Activated gamma-delta T cell treated with Interleukin-2 at 50 U/mL for 16 hours (primary cell): ENCODE data around the gene VAPA.

Experiments
- DNase-seq: peaks from one replicate; pipeline ENCODE4 v3.0.0-alpha.2; 2020

The VAPA gene

GRCh38 chr18:9984080-9984479 lies 70.3 kb downstream of the VAPA start:
- DNase-seq: no peak

GRCh38 chr18:9985641-9986040 lies 71.8 kb downstream of the VAPA start:
- DNase-seq: no peak

GRCh38 chr18:9986156-9986930 lies 72.5 kb downstream of the VAPA start:
- no peak for DNase-seq

DNA sequence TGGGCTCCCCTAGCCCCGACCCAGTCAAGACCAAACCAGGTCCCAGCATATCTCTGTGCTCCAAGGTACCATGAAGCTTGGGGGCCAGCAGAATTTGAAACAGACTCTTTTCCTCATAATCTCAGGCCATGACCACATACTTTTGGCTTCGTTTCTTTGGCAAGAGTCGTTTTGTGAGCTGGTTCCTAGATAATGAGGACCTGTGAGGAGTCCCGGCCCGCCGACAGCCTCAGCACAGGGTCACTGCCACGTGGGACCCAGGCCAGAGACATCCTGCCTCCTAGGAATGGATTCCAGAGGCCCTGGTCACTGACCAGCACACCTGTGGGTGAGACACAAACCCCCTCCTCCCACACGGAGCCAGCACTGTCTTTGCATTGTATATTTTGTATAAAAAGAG lies 73.5 kb downstream of the VAPA start:
- DNase-seq: no peak

DNA sequence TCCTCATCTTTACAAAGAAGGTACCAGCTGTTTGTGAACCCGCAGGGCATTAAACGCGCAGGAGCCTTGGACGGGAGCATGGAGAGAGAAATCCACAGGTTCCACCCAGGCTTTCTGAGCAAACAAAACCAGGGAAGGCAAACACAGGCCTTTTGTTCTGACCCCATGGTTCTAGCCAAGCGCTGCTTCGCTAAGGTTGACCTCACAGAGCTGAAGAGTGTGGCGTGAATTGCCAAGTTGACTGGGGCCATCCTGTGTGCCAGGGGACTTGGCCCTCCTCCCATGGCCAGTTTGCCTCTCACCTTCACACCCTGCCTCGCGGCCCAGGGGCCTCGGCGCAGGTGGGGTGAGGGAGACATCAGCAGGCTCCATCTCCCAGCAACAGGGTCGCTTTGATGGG lies 74.1 kb downstream of the VAPA start:
- DNase-seq: no peak

- DNase-seq: no peak
These were observed 74.8 kb downstream of the VAPA start for GRCh38 chr18:9988665-9989064.

DNA sequence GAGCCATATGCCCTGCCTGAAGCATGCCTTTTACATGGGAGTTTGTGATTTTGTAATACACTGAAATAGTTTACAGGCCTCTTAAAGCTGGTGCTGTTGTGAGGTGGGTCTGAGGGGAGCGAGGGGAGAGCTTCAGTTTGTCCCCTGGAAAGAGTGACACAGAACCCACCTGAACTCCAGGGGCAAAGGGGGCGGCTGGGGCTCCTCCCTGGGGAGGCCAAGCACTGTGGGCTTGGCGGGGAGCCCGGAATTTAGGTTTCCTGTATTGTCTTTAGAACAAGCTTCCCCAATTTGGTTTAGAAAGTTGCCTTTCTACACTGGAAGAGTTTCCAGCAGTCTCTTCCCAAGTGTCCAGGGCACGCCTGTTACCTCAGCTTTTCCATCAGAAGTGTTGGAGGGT lies 75.7 kb downstream of the VAPA start:
- no peak for DNase-seq

GRCh38 chr18:9991011-9992000 lies 77.5 kb downstream of the VAPA start:
- no peak for DNase-seq

GRCh38 chr18:9992300-9992972 lies 78.6 kb downstream of the VAPA start:
- DNase-seq: no peak

DNA sequence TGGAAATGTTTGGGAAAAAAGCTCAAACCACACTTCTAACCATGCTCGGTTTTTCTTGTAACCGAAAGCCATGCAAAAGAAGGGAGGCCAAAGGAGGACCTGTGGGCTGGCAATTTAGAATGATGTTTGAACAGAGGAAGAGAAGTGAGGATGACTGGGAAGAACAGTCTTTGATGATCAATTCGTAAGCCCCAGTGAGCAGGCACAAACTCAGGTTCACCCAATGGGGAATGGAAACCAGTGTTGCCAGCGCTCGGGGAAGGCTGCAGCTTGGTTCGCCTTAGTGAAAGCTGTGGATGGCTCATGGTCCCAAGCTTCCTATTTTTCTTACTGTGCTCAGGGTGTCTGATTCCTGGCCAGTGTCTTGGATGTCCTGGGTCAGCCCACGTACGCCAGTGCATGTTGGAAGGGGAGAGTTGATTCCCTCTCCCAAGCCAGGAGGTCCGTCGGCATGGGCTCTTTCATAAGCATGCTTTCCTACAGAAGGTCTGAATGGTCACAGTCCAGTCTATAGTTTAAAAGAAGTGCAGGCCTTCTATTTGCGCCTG lies 79.2 kb downstream of the VAPA start:
- no peak for DNase-seq

- no peak for DNase-seq
These were observed 79.8 kb downstream of the VAPA start for GRCh38 chr18:9993521-9994025.

DNA sequence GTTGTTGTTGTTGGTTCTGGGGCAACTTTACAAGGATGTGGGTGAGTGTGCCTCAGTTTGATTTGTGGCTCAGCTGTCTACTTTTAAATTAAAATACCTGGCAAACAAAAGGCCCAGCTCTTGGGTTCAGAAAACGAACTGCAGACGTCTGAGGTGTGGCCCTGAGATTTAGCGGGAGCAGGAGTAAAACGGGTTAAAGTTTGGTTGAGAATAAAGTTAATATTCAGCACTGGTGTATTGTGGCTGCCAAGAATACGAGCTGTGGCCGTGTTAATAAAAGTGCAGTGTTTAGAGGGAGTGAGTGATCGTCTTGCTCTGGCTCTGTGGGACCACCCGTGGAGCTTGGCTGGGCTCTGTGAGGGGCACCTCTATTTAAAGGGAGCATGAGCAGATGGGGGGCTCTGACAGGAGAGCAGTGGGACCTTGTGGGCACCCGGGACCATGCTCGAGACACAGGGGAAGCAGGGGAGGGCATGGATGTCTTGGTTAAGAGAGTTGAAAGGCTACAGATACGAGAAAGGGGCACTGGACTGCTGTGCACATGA lies 80.3 kb downstream of the VAPA start:
- no peak for DNase-seq

- no peak for DNase-seq
These were observed 81.0 kb downstream of the VAPA start for GRCh38 chr18:9994701-9995235.

GRCh38 chr18:9995631-9996030 lies 81.8 kb downstream of the VAPA start:
- DNase-seq: no peak

DNA sequence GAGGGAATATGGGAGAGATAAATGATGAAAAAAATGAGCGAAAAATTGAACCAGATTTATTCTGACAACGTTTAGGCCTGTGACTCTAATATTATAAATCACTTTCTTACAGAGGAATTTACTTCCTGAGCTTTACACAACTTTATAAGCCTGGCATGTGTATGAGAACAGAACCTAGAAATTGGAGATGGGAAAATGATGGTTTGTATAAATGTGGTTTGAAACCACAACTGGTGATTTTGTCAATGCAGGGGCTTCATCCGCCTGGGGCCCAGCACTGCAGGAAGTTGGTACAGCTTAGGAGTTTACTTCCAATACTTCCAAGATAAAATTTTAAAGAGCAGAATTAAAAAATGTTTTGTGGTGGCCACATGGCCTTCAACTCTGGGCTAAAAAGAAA lies 82.3 kb downstream of the VAPA start:
- no peak for DNase-seq

- no peak for DNase-seq
These were observed 83.9 kb downstream of the VAPA start for GRCh38 chr18:9997711-9998110.

DNA sequence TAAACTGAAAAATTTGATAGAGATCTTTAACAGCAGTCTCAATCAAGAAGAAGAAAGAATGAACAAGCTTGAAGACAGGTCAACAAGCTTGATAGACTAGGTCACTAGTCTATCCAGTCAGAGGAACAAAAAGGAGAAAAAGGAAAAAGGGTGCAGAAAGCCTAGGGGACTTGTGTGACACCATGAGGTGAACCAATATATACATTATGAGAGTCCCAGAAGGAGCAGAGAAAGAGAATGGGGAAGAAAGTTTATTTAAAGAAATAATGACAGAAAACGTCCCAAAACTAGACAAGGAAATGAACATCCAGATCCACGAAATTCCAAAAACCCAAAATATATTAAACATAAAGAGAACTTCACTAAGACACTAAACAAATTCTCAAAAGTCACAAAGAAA lies 84.5 kb downstream of the VAPA start:
- DNase-seq: no peak

- DNase-seq: no peak
These were observed 88.5 kb downstream of the VAPA start for GRCh38 chr18:10002280-10002679.

GRCh38 chr18:10003281-10003680 lies 89.5 kb downstream of the VAPA start:
- DNase-seq: no peak

DNA sequence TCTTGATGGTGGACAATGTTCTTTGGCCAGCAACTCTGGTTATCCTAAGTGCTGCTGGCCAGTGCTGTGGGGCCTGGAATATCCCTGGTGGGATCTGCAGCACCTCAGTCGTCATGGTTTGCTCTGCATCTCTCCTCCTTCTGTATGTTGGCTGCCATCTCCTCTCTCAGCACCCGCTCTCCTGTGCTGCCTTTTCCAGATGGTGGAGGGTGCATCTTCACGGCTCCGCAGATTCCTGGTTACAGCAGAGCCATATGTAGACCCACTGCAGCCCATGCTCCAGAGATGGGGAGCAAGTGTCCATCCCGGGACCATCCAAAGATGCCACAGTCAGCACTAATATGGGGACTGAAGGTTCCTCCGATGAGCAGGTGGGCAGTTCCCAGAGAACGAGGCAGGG lies 90.0 kb downstream of the VAPA start:
- DNase-seq: no peak

DNA sequence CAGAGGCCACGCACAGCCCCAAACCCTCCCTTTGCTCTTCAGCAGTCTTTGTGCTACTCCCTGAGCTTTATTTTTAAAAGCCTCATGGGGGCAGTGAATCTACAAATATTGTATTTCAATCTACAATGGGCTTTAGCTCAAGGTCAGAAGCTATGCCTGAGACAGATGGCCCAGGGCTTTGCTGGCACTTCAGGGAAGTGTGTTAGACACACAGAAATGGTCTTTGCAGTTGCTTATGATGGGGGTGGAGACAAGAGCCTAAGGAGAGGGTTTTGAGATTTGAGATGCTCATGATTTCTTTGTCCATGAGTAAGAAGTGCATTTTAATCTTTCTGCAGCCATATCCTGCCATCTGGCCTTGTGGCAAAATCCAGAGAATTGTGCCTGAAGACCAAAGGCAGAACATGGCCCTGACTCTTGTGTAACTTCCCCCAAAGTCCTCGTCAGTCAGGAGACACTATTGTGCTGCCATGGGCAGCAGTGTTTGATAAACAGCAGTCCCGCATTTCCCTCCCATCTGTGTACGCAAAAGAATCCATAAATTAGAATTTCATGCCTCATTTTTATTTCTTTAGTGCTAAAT lies 92.6 kb downstream of the VAPA start:
- DNase-seq: no peak
